ENCODE measurements around the gene ZPLD1. TPM values are rescaled to one million over a fixed set of nuclear protein-coding genes. Genes with fewer than 3 reads are reported as not detected.

The ZPLD1 gene
- total RNA-seq, 1 donor from 2014 or later = not detected

GRCh38 chr3:102454181-102454580, 19.4 kb downstream of the ZPLD1 start:
- Mint-ChIP-seq H3K36me3 (ENCODE audit: unreplicated experiment) (no peaks in the 10 kb centered on the region), H3K9me3 (ENCODE audit: unreplicated experiment) (peaks cover 4% of the 10 kb centered on the region), H3K4me3 (ENCODE audit: unreplicated experiment) (no peak overlapping the region), H3K27me3 (ENCODE audit: unreplicated experiment) (peaks cover 6% of the 10 kb centered on the region), H3K4me1 (ENCODE audit: unreplicated experiment) (peaks cover 3% of the 10 kb centered on the region), H3K27ac (ENCODE audit: unreplicated experiment) (no peak overlapping the region)
- no peak for DNase-seq (ENCODE audit: extremely low spot score, unreplicated experiment)
- TF ChIP-seq, protein P1, sequence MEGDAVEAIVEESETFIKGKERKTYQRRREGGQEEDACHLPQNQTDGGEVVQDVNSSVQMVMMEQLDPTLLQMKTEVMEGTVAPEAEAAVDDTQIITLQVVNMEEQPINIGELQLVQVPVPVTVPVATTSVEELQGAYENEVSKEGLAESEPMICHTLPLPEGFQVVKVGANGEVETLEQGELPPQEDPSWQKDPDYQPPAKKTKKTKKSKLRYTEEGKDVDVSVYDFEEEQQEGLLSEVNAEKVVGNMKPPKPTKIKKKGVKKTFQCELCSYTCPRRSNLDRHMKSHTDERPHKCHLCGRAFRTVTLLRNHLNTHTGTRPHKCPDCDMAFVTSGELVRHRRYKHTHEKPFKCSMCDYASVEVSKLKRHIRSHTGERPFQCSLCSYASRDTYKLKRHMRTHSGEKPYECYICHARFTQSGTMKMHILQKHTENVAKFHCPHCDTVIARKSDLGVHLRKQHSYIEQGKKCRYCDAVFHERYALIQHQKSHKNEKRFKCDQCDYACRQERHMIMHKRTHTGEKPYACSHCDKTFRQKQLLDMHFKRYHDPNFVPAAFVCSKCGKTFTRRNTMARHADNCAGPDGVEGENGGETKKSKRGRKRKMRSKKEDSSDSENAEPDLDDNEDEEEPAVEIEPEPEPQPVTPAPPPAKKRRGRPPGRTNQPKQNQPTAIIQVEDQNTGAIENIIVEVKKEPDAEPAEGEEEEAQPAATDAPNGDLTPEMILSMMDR (IDR thresholded peaks at IDR 0.05) = no peak

- H3K27ac Mint-ChIP-seq (ENCODE audit: unreplicated experiment) = no peak overlapping the region
- peaks cover 8% of the 10 kb centered on the region for H3K27me3 Mint-ChIP-seq (ENCODE audit: unreplicated experiment)
- H3K9me3 Mint-ChIP-seq (ENCODE audit: unreplicated experiment) = no peaks in the 10 kb centered on the region
- TF ChIP-seq, protein P1 (IDR thresholded peaks at IDR 0.05) = no peak
- H3K4me1 Mint-ChIP-seq (ENCODE audit: unreplicated experiment) = no peaks in the 10 kb centered on the region
- H3K36me3 Mint-ChIP-seq (ENCODE audit: unreplicated experiment) = no peaks in the 10 kb centered on the region
- DNase-seq (ENCODE audit: extremely low spot score, unreplicated experiment) = no peak
- no peak overlapping the region for H3K4me3 Mint-ChIP-seq (ENCODE audit: unreplicated experiment)
Observed at GRCh38 chr3:102457644-102458043, 22.8 kb downstream of the ZPLD1 start.

DNA sequence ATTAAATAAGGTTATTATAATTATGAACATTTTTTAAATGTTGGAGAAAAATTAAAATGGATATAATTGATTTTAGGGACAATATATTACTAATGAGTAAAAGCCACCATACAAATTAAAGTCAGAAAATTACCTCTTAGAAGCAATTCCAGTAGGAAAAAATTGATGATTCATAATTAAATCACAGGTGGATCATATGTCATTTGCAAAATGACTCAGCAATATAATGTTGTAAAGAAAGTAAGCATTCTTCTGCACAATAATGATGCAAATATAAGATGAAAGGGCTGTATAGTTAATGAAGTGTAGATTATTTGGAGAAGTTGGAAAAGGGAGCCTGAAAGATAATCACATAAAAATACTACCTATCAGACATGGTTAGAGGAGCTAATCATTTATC, 25.8 kb downstream of the ZPLD1 start:
- Mint-ChIP-seq H3K27me3 (ENCODE audit: unreplicated experiment) (peaks cover 5% of the 10 kb centered on the region), H3K27ac (ENCODE audit: unreplicated experiment) (no peak overlapping the region), H3K36me3 (ENCODE audit: unreplicated experiment) (no peaks in the 10 kb centered on the region), H3K4me1 (ENCODE audit: unreplicated experiment) (no peaks in the 10 kb centered on the region), H3K4me3 (ENCODE audit: unreplicated experiment) (no peak overlapping the region), H3K9me3 (ENCODE audit: unreplicated experiment) (no peaks in the 10 kb centered on the region)
- TF ChIP-seq, protein P1 (IDR thresholded peaks at IDR 0.05) = no peak
- DNase-seq (ENCODE audit: extremely low spot score, unreplicated experiment) = no peak

DNA sequence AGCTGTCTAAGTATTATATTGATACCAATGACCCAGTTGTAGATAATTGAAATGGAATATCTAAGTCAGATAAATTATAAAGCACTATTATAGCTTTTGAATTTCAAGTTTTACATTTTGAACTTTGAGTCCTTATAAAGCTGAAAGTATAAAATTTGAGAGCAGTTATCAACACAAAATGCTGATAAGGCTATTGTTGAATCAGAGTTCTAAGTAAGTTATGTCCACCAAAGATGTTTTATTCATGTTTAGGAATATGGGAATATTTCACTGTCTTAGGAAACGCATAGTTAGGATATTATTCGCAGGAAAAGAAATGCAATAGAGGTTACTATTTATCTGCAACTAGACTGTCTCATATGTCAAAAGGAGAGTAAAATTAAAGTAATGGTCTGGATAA, 29.4 kb downstream of the ZPLD1 start:
- H3K27ac Mint-ChIP-seq (ENCODE audit: unreplicated experiment) = no peak overlapping the region
- H3K9me3 Mint-ChIP-seq (ENCODE audit: unreplicated experiment) = no peaks in the 10 kb centered on the region
- no peak overlapping the region for H3K4me3 Mint-ChIP-seq (ENCODE audit: unreplicated experiment)
- H3K27me3 Mint-ChIP-seq (ENCODE audit: unreplicated experiment) = peaks cover 23% of the 10 kb centered on the region
- no peak for DNase-seq (ENCODE audit: extremely low spot score, unreplicated experiment)
- H3K36me3 Mint-ChIP-seq (ENCODE audit: unreplicated experiment) = no peaks in the 10 kb centered on the region
- TF ChIP-seq, protein P1 (IDR thresholded peaks at IDR 0.05) = no peak
- no peaks in the 10 kb centered on the region for H3K4me1 Mint-ChIP-seq (ENCODE audit: unreplicated experiment)

DNA sequence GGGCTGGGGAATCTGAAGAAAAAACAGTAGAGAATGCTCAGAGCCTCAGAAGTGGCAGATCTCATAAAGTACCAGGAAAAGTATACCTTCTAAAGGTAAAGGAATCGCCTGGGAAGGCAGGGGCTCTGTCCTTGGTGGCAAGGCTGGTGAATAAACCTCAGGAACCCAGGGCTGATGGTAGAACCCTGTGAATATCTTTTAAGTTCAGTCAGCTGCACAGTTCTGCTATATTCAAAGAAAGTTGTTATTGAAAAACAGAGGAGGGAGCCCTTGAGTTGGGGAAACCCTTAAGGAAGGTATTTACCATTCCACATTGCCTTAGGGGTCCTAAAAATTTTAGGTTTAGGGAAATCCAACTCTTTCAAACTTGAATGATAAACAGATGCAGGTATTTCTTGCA, 31.2 kb downstream of the ZPLD1 start:
- no peak overlapping the region for H3K27ac Mint-ChIP-seq (ENCODE audit: unreplicated experiment)
- DNase-seq (ENCODE audit: extremely low spot score, unreplicated experiment) = no peak
- H3K27me3 Mint-ChIP-seq (ENCODE audit: unreplicated experiment) = peaks cover 26% of the 10 kb centered on the region
- H3K9me3 Mint-ChIP-seq (ENCODE audit: unreplicated experiment) = no peaks in the 10 kb centered on the region
- H3K4me1 Mint-ChIP-seq (ENCODE audit: unreplicated experiment) = no peaks in the 10 kb centered on the region
- TF ChIP-seq, protein P1 (IDR thresholded peaks at IDR 0.05) = no peak
- no peaks in the 10 kb centered on the region for H3K36me3 Mint-ChIP-seq (ENCODE audit: unreplicated experiment)
- H3K4me3 Mint-ChIP-seq (ENCODE audit: unreplicated experiment) = no peak overlapping the region

Data from osteocyte (in vitro differentiated cells).